ENCODE data around the gene MACROH2A2.

Gene MACROH2A2

DNA sequence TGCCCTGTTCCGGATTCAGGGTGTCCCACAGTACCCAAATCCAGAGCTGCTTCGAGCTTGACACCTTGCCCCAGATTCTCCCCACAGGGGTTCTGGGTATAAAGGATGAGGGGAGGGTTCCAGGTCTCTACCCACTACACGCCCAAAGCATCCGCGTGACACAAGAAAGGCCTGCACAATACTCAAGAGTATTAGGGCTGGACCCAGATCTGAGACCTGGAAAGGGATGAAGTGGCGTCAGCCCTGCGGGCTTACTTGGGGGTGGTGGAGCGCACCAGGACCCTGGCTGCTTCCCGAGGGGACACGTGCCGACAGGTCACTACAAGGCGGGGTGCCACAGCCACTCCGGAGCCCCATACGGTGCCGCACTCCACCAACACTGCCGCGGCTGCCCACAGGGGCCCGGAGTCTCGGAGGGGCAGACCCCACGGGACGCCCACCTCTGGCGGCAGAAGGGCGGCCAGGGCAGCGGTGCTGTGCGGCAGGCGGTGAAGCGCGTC, 92.6 kb downstream of the MACROH2A2 start:
- peaks cover 18% of the 10 kb centered on the region for H3K36me3 ChIP-seq
- H3K4me1 ChIP-seq (ENCODE audit: control insufficient read depth in 1 of 2, insufficient read depth in 1 of 2, low read depth in 1 of 2, low read length in 1 of 2): peaks cover 17 to 25% of the 10 kb centered on the region in 2 experiments

DNA sequence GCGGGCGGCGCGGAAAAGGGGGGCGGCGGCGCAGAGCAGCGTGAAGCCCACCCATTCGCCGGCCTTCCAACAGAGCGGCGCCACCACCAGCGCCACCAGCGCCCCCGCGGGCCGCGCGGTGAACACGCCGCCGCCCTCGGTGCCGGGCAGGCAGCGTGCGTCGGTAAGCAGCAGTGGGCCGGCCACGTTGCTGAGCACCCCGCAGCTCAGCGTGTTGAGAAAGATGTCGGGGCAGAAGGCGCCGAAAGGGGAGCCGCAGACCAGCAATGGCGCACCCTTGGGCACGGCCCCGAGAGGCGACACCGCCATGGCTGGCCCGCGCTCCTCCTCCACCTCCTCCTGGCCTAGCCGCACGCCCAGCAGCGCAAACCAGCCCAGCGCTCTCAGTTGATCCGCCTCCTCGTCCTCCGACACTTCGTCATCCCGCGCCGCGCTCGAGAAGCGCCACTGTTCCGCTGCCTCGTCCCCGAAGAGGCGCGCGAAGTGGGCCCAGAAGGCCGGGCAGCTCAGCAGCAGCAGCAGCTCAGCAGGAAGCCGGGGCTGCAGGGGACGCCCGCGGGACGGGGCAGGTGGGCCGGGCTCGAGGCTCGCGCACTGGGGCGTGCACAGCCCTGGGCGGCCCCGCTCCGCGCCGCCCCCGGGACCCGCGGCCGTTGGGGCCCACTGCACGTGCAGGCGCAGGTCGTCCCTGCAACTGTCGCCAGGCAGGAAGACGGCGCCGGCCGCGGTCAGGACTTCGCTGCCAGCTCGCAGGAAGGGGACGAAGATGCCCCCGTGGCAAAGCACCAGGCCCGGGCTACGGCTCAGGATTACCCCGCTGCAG, 93.2 kb downstream of the MACROH2A2 start:
- Histone ChIP-seq H3K4me3 (ENCODE audit: low read depth in 1 of 2, low read length in 1 of 2) (peak overlapping the region; percentile 89 to 98), H3K4me1 (ENCODE audit: control insufficient read depth in 1 of 2, insufficient read depth in 1 of 2, low read depth in 1 of 2, low read length in 1 of 2) (peaks cover 17 to 25% of the 10 kb centered on the region in 2 experiments)
- TF ChIP-seq, protein P1, sequence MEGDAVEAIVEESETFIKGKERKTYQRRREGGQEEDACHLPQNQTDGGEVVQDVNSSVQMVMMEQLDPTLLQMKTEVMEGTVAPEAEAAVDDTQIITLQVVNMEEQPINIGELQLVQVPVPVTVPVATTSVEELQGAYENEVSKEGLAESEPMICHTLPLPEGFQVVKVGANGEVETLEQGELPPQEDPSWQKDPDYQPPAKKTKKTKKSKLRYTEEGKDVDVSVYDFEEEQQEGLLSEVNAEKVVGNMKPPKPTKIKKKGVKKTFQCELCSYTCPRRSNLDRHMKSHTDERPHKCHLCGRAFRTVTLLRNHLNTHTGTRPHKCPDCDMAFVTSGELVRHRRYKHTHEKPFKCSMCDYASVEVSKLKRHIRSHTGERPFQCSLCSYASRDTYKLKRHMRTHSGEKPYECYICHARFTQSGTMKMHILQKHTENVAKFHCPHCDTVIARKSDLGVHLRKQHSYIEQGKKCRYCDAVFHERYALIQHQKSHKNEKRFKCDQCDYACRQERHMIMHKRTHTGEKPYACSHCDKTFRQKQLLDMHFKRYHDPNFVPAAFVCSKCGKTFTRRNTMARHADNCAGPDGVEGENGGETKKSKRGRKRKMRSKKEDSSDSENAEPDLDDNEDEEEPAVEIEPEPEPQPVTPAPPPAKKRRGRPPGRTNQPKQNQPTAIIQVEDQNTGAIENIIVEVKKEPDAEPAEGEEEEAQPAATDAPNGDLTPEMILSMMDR (IDR thresholded peaks at IDR 0.05): peak; percentile 49

More for the DNA sequence above, 92.6 kb downstream of the MACROH2A2 start:
- TF ChIP-seq, protein P1 (IDR thresholded peaks at IDR 0.05): no peak
- Histone ChIP-seq H3K27ac (peak overlapping the region; percentile 88), H3K27me3 (no peaks in the 10 kb centered on the region), H3K9me3 (no peaks in the 10 kb centered on the region), H3K4me3 (ENCODE audit: low read depth in 1 of 2, low read length in 1 of 2) (peak overlapping the region; percentile 89 to 98)

DNA sequence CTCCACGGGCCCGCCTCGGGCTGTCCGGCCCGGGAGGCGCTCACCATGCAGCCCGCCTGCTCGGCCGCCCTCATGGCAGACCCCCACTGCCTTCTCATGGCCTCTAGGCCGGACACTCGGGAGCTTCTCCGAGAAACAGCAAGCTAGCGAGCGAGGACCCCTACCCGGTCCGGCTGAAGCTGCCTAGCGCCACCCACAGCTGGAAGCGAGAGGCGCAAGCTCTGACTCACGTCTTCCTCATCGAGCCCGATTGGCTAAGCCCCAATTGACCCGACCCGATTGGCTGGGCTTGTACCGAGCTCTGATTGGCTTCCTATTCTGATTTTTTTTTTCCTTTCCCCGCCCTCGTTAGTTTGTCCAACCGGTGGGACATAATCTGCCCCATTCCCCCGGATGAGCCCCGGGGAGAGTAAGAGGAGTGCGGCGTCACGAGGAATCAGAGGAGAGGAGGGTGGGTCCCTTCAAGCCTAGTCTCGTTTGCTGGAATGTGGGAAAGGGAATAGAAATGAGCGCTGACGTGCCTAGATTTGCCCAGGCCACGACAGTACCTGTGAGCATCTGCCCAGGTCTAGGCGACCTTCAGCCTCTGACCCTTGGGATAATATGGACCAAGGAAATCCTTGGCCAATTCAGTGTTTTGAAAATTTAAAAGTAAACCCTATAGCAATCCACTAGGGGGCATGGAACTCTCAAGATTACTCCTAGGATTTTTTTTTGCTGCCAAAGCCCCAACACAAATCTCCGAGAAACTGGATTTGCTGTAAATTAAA, 94.0 kb downstream of the MACROH2A2 start, which contains the start of gene TYSND1:
Gene TYSND1 (minus strand): TSS at position 212 of the 770 bp plus-strand sequence. CDS start 114 bp downstream, at position 98.
- Histone ChIP-seq H3K36me3 (peaks cover 30% of the 10 kb centered on the region), H3K4me1 (ENCODE audit: control insufficient read depth in 1 of 2, insufficient read depth in 1 of 2, low read depth in 1 of 2, low read length in 1 of 2) (peaks cover 17 to 25% of the 10 kb centered on the region in 2 experiments), H3K9me3 (no peaks in the 10 kb centered on the region), H3K27me3 (no peaks in the 10 kb centered on the region), H3K4me3 (ENCODE audit: low read depth in 1 of 2, low read length in 1 of 2) (peak within 1 kb of the TSS; percentile 89 to 98), H3K27ac (peak within 1 kb of the TSS; percentile 88)
- TF ChIP-seq, protein P1 (IDR thresholded peaks at IDR 0.05): peak; percentile 93

More for the DNA sequence above, 93.2 kb downstream of the MACROH2A2 start:
- H3K27ac ChIP-seq: peak overlapping the region; percentile 88
- no peaks in the 10 kb centered on the region for H3K27me3 ChIP-seq
- H3K9me3 ChIP-seq: no peaks in the 10 kb centered on the region
- peaks cover 25% of the 10 kb centered on the region for H3K36me3 ChIP-seq

DNA sequence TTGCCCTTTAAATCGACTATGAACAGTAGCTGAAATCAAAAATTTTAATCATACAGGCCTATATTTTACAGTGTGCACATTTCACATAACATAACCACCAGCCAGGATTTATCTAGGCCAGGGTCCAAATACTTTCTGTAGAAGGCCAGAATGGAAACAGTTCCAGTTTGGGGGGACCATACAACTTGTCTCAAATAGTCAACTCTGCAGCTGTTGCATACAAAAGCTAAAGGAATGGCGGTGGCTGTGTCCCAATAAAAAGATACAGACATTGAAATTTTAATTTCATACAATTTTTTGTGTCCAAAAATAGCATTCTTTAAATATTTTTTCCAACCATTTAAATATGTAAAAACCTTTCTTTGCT, 94.6 kb downstream of the MACROH2A2 start:
- H3K27ac ChIP-seq: peak overlapping the region; percentile 88
- TF ChIP-seq, protein P1 (IDR thresholded peaks at IDR 0.05): no peak

DNA sequence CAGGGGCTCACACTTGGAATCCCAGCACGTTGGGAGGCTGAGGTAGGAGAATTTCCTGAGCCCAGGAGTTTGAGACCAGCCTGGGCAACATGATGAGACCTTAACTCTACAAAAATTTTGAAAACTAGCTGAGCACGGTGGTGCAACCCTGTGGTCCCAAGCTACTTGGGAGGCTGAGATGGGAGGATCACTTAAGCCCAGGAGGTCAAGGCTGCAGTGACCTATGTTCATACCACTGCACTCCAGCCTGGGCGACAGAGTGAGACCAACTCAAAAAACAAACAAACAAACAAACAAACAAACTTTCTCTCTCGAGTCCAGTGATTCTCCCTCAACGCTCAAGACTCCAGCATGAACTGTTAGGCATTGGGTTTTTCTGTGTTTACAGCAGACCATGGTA, 95.9 kb downstream of the MACROH2A2 start:
- peaks cover 49% of the 10 kb centered on the region for H3K36me3 ChIP-seq

More for the DNA sequence above, 94.6 kb downstream of the MACROH2A2 start:
- Histone ChIP-seq H3K4me1 (ENCODE audit: control insufficient read depth in 1 of 2, insufficient read depth in 1 of 2, low read depth in 1 of 2, low read length in 1 of 2) (peaks cover 17 to 25% of the 10 kb centered on the region in 2 experiments), H3K9me3 (no peaks in the 10 kb centered on the region), H3K27me3 (no peaks in the 10 kb centered on the region), H3K36me3 (peaks cover 36% of the 10 kb centered on the region), H3K4me3 (ENCODE audit: low read depth in 1 of 2, low read length in 1 of 2) (peak overlapping the region in 1 of 2 experiments; percentile 89)

More for the DNA sequence above, 95.9 kb downstream of the MACROH2A2 start:
- no peak overlapping the region for H3K4me3 ChIP-seq (ENCODE audit: low read depth in 1 of 2, low read length in 1 of 2)
- no peaks in the 10 kb centered on the region for H3K27me3 ChIP-seq
- peaks cover 17 to 25% of the 10 kb centered on the region in 2 experiments for H3K4me1 ChIP-seq (ENCODE audit: control insufficient read depth in 1 of 2, insufficient read depth in 1 of 2, low read depth in 1 of 2, low read length in 1 of 2)
- H3K27ac ChIP-seq: no peak overlapping the region
- TF ChIP-seq, protein P1 (IDR thresholded peaks at IDR 0.05): no peak
- H3K9me3 ChIP-seq: no peaks in the 10 kb centered on the region

Measured in neutrophil (primary cell).